Memory B cell (primary cell): Measurements from ENCODE around the gene CRKL.

Experiments
- ATAC-seq: fragments of 150-1000 bp; cut with Tn5 transposase; 2 replicates; pipeline ENCODE4 v1.10.0; 2021; ENCODE audit warnings: low read depth, mild to moderate bottlenecking, moderate library complexity
- DNase-seq, 2 donors: peaks; one replicate each; pipeline ENCODE4 v3.0.0; 2022; ENCODE audit warnings: low spot score in 2 of 2
- H3K27ac Mint-ChIP-seq: one replicate; pipeline ENCODE4 v1.8.0; 2022; ENCODE audit warnings: mild to moderate bottlenecking, moderate library complexity, mixed read lengths
- H3K27me3 Mint-ChIP-seq: one replicate; pipeline ENCODE4 v1.8.0; 2022; ENCODE audit warnings: mixed read lengths
- H3K36me3 Mint-ChIP-seq: one replicate; pipeline ENCODE4 v1.8.0; 2022; ENCODE audit warnings: mild to moderate bottlenecking, mixed read lengths
- H3K4me1 Mint-ChIP-seq: one replicate; pipeline ENCODE4 v1.8.0; 2022; ENCODE audit warnings: mixed read lengths
- H3K4me3 Mint-ChIP-seq: one replicate; pipeline ENCODE4 v1.8.0; 2022; ENCODE audit warnings: mild to moderate bottlenecking, moderate library complexity, mixed read lengths
- H3K9me3 Mint-ChIP-seq: one replicate; pipeline ENCODE4 v1.8.0; 2022; ENCODE audit warnings: mixed read lengths

The CRKL gene

GRCh38 chr22:20990184-20991180 lies 73.3 kb downstream of the CRKL start:
- no peaks in the 10 kb centered on the region for H3K27me3 Mint-ChIP-seq
- H3K36me3 Mint-ChIP-seq, result peaks cover 12% of the 10 kb centered on the region
- no peak overlapping the region for H3K27ac Mint-ChIP-seq
- no peak for DNase-seq
- peaks cover 2% of the 10 kb centered on the region for H3K4me1 Mint-ChIP-seq
- no peaks in the 10 kb centered on the region for H3K9me3 Mint-ChIP-seq
- no peak overlapping the region for H3K4me3 Mint-ChIP-seq
- ATAC-seq, result no peak

GRCh38 chr22:20991252-20992055 lies 74.2 kb downstream of the CRKL start:
- no peaks in the 10 kb centered on the region for H3K27me3 Mint-ChIP-seq
- no peak for ATAC-seq
- H3K4me1 Mint-ChIP-seq, result peaks cover under 1% of the 10 kb centered on the region
- no peak overlapping the region for H3K4me3 Mint-ChIP-seq
- peaks cover 10% of the 10 kb centered on the region for H3K36me3 Mint-ChIP-seq
- H3K9me3 Mint-ChIP-seq, result no peaks in the 10 kb centered on the region
- no peak overlapping the region for H3K27ac Mint-ChIP-seq
- DNase-seq, result no peak

GRCh38 chr22:20992056-20992442 lies 74.8 kb downstream of the CRKL start:
- DNase-seq, result no peak
- Mint-ChIP-seq H3K4me1 (no peaks in the 10 kb centered on the region), H3K36me3 (peaks cover 9% of the 10 kb centered on the region), H3K4me3 (no peak overlapping the region), H3K27me3 (no peaks in the 10 kb centered on the region), H3K9me3 (no peaks in the 10 kb centered on the region), H3K27ac (no peak overlapping the region)
- no peak for ATAC-seq

DNA sequence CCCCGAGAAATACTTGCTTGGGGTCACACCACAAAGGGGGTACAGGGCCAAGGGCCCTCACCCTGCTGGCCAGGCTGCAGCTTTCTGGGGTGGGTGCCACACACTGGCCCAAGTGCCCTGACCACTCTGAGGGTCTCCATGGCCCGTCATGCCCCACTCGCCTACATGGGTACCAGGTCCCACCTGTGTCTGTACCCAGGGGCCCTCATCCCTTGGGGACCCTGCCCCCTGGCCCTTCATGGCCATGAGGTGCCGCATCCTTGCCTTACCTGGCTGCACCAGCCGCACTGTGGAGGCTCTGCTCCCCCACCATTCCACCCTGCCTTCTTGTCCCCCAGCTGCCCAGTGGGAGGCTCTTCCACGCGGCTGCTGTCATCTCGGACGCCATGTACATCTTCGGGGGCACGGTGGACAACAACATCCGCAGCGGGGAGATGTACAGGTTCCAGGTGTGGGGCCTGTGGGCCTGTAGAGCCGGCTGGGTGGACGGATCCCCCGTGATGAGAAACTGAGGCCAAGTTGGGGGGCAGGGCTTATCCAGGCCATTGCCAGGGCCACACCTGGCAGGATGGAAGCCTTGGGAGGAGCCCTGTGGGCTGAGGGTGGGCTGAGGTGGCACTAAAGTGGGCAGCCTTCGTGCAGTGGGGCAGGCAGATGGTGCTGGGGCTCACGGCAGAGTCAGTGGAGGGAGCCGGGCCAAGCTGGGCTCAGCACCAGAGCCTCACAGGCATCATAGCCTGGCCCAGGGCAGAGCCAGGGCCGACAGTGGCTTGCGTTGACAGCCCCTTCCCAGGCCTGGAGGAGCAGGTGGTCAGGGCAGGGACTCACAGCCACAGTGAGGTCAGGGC lies 75.5 kb downstream of the CRKL start:
- no peaks in the 10 kb centered on the region for H3K9me3 Mint-ChIP-seq
- no peak overlapping the region for H3K27ac Mint-ChIP-seq
- DNase-seq, result no peak
- no peaks in the 10 kb centered on the region for H3K27me3 Mint-ChIP-seq
- H3K36me3 Mint-ChIP-seq, result peaks cover 7% of the 10 kb centered on the region
- H3K4me1 Mint-ChIP-seq, result no peaks in the 10 kb centered on the region
- ATAC-seq, result no peak
- H3K4me3 Mint-ChIP-seq, result no peak overlapping the region

DNA sequence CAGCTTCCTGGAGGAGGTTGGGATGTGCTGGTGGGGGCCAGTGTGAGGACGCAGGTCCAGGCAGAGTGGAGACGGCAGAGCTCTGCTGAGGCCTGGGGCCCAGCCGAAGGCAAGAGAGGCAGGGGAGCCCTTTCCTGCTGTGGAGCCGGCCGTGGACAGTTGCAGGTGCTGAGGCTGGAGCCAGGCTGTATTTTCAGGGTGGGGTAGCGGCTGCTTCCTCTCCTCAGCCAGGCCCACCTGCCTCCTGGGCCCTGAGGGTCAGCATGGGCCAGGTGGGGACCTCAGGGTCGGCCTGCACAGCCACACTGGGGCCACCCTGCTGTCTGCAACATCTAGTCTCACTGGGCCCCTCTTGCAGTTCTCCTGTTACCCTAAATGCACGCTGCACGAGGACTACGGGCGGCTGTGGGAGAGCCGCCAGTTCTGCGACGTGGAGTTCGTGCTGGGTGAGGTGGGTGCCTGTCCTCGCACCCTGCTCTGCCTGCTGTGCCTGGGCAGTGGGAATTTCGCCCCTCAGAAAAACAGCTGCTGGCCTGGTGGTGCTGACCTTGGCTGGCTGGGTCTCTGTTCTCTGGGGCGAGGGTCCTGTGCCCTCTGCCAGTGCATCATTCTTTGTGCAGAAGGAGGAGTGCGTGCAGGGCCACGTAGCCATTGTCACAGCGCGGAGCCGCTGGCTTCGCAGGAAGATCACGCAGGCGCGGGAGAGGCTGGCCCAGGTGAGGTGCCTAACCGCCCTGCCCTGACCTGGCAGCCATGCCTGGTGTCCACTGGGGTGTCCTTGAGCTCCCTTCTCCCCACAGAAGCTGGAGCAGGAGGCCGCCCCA lies 76.3 kb downstream of the CRKL start:
- no peak for DNase-seq
- peaks cover 6% of the 10 kb centered on the region for H3K36me3 Mint-ChIP-seq
- no peak for ATAC-seq
- no peaks in the 10 kb centered on the region for H3K9me3 Mint-ChIP-seq
- no peak overlapping the region for H3K27ac Mint-ChIP-seq
- H3K4me1 Mint-ChIP-seq, result no peaks in the 10 kb centered on the region
- H3K4me3 Mint-ChIP-seq, result no peak overlapping the region
- no peaks in the 10 kb centered on the region for H3K27me3 Mint-ChIP-seq

- Mint-ChIP-seq H3K4me1 (no peaks in the 10 kb centered on the region), H3K4me3 (no peak overlapping the region), H3K27me3 (no peaks in the 10 kb centered on the region), H3K9me3 (no peaks in the 10 kb centered on the region), H3K27ac (no peak overlapping the region), H3K36me3 (peaks cover 6% of the 10 kb centered on the region)
- no peak for ATAC-seq
- no peak for DNase-seq
Measured at GRCh38 chr22:20994128-20994901, 77.1 kb downstream of the CRKL start.

DNA sequence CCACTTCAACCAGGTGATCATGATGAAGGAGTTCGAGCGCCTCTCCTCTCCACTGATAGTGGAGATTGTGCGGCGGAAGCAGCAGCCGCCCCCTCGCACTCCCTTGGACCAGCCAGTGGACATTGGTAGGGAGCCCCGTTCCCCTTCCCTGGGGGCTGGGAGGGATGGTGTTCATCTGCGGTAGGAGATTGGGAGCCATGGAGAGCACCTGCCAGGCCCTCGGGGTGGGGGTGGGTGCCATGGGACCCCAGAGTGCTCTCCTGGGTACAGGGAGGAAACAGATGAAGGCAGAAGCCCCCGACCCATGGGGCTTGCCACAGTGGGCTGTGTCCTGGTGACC lies 77.7 kb downstream of the CRKL start:
- Mint-ChIP-seq H3K9me3 (no peaks in the 10 kb centered on the region), H3K36me3 (peaks cover 6% of the 10 kb centered on the region), H3K27me3 (no peaks in the 10 kb centered on the region), H3K27ac (no peak overlapping the region), H3K4me1 (no peaks in the 10 kb centered on the region), H3K4me3 (no peak overlapping the region)
- ATAC-seq, result no peak
- no peak for DNase-seq

GRCh38 chr22:20995329-20996030 lies 78.3 kb downstream of the CRKL start:
- no peak overlapping the region for H3K27ac Mint-ChIP-seq
- H3K36me3 Mint-ChIP-seq, result peaks cover 6% of the 10 kb centered on the region

DNA sequence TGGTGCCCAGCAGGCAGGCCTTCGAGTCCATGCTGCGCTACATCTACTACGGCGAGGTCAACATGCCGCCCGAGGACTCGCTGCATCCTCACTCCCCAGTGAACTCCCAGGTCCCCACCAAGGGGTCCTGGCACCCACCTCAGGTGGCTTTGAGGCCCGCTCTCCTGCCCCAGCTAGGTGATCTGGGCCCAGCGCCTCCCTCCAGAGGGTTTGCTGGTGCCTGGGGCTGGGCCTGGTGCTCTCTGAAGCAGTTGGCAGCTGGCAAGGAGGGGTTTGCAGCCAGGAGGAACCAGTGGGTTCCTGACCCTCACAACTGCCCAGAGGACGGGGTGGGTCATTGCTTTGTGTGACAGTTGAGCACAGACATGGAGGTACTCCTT lies 78.8 kb downstream of the CRKL start:
- peaks cover 2% of the 10 kb centered on the region for H3K36me3 Mint-ChIP-seq
- H3K27me3 Mint-ChIP-seq, result no peaks in the 10 kb centered on the region
- no peak for ATAC-seq
- no peak overlapping the region for H3K27ac Mint-ChIP-seq
- no peaks in the 10 kb centered on the region for H3K9me3 Mint-ChIP-seq
- DNase-seq, result no peak
- no peak overlapping the region for H3K4me3 Mint-ChIP-seq
- peaks cover under 1% of the 10 kb centered on the region for H3K4me1 Mint-ChIP-seq

More at GRCh38 chr22:20995329-20996030, 78.3 kb downstream of the CRKL start:
- no peak for DNase-seq
- H3K27me3 Mint-ChIP-seq, result no peaks in the 10 kb centered on the region
- no peaks in the 10 kb centered on the region for H3K4me1 Mint-ChIP-seq
- no peak for ATAC-seq
- H3K9me3 Mint-ChIP-seq, result no peaks in the 10 kb centered on the region
- H3K4me3 Mint-ChIP-seq, result no peak overlapping the region

DNA sequence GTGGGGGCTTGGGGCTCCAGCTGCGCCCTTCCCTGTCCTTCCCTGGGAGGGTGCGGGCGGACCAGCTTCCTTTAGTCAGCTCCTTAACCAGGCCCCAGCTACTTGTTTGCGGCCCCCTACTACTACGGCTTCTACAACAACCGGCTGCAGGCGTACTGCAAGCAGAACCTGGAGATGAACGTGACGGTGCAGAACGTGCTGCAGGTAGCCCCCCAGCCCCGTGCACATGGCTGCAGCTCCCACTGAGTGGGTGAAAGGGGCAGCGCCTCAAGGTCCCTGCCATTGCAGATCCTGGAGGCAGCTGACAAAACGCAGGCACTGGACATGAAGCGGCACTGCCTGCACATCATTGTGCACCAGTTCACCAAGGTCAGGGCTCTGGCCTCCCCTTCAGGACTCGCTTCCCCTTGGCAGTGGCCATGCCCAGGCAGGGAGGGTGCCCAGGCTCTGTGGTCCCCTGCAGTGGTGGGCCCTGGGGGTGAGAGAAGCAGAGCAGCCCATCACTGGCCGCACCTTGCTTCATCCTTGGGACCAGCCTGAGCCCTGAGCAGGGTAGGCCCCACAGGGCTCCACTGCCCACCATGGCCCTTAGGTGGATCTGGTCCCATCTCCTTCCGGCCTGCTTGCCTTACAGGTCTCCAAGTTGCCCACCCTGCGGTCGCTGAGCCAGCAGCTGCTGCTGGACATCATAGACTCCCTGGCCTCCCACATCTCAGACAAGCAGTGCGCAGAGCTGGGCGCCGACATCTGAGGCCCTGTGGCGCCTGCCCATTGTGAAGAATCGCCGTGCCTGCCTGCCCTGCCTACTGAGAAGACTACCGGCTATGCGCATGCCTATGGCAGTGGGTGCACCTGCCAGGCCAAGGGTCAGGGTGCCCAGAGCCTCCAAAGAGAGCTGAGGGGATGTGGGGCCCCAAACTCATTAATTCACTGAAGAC lies 79.7 kb downstream of the CRKL start:
- H3K4me1 Mint-ChIP-seq, result peaks cover 6% of the 10 kb centered on the region
- no peak overlapping the region for H3K27ac Mint-ChIP-seq
- ATAC-seq (no peak), DNase-seq (no peak)
- peaks cover 4% of the 10 kb centered on the region for H3K36me3 Mint-ChIP-seq
- H3K4me3 Mint-ChIP-seq, result no peak overlapping the region
- H3K9me3 Mint-ChIP-seq, result no peaks in the 10 kb centered on the region
- no peaks in the 10 kb centered on the region for H3K27me3 Mint-ChIP-seq

DNA sequence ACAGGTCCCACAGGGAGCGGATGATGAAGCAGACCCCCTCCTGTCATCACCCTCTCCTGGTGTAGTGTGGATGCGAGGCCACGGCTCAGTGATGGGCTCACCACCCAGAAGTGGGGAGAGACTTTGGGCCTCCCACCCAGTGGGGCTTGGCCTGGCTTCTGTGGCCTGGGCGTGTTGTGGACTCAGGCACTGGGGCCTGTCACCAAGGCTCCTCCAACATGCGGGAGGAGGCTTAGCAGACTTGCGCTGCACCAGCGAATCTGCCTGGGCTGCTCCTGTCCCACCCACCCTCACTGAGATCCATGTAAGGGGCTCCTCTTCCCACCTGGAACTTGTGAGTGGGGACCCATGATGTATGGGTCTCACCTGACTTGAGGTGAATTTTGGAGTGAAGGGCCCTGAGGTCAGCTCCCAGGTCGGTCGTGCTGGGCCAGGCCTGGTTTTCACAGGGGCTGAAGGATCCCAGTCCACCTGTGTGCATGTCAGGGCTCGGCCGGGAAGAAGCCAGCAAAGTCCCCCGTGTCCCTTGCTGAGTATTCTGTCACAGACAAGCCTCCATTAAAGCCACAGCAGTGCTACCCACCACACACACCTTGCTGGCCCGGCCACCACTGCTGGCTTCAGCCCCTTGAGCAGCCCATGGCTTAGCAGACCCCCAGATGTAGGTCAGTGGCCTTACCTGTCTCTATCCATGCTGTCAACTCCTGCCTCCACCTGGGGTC lies 80.5 kb downstream of the CRKL start:
- no peaks in the 10 kb centered on the region for H3K27me3 Mint-ChIP-seq
- DNase-seq, result no peak

More for the DNA sequence above, 80.5 kb downstream of the CRKL start:
- Mint-ChIP-seq H3K4me1 (peaks cover 7% of the 10 kb centered on the region), H3K4me3 (no peak overlapping the region), H3K27ac (no peak overlapping the region), H3K9me3 (no peaks in the 10 kb centered on the region), H3K36me3 (peaks cover 2% of the 10 kb centered on the region)
- no peak for ATAC-seq
